NK-92 (cell line): Measurements from ENCODE around the gene ZNF202.
"Not testable (repeated sequence)": the region's sequence is repeated elsewhere in the genome, so short reads cannot be mapped to it uniquely, and the experiment has no call there.

ENCODE experiments used
- DNase-seq: peaks from one replicate; lab custom pipeline; 2025; ENCODE audit not compliant: unreplicated experiment; lab: John Stamatoyannopoulos, UW

The ZNF202 gene

DNA sequence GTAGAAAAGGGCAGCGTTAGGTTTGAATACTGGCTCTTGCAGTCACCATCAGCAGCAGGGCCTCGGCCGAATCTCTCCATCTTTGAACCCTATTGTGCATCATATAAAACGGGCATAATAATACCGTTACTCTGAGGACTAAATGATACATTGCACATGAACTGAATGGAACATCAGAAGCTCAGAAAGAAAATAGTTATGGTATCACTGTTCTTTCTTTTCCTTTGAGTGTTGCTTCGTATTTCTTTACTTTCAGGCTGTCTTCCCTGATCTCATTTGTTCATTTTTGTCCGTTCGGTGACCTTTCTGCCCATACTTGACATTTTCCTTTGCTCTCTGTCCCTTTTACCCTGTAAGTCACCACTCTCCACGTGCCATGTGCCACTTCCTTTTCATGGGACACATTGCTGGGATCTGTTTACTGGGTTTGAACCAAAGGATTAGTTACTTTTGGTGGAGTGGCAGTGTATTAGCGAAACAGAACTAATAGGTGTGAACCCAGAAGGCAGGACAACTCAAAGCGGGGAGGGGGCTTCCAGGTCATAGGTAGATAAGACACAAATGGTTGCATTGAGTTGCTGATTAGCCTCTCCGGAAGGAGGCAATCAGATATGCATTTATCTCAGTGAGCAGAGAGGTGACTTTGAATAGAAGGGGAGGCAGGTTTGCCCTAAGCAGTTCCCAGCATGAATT, 717 bp upstream of the ZNF202 start:
- DNase-seq = no peak

DNA sequence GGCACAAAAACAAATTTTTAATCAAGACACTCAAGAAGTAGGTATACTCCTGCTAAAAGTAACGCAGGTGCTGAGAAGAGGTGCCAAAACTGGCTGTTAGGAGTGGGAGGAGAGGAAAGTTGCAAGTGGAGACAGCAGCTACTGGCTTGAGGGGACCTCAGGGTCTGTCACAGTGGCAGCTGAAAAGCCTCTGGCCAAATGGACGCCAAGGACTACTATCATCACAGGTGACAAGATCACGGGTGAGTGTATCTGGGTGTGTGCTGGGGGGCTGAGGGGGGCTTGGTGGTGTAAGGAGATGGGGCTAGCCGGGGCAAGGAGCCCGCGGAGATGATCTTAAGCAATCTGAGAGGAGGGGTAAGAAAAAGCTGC, 687 bp downstream of the ZNF202 start:
- no peak for DNase-seq

- no peak for DNase-seq
Observed at GRCh38 chr11:123738374-123738773, 3.1 kb downstream of the ZNF202 start.

- no peak for DNase-seq
Observed at GRCh38 chr11:123736769-123737168, 4.7 kb downstream of the ZNF202 start.

DNA sequence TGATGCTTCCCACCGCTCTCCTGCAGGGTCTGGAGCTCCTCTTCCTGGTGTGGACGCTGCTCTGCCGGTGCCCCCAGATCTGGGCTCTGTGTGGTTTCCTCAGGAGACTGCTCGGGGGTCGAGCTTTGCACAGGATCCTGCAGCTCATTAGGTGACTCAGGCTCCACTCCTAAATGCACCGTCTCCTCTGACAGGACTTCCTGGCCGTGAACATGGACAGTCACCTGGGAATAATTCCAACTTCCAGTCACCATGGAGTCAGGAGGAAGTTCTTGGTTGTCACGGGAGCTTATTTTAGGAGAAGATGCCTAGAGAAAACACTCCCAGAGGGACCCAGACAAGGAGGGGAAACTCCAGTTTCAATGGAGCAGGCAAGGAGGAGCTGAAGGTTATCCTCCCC, 11.9 kb downstream of the ZNF202 start:
- no peak for DNase-seq

DNA sequence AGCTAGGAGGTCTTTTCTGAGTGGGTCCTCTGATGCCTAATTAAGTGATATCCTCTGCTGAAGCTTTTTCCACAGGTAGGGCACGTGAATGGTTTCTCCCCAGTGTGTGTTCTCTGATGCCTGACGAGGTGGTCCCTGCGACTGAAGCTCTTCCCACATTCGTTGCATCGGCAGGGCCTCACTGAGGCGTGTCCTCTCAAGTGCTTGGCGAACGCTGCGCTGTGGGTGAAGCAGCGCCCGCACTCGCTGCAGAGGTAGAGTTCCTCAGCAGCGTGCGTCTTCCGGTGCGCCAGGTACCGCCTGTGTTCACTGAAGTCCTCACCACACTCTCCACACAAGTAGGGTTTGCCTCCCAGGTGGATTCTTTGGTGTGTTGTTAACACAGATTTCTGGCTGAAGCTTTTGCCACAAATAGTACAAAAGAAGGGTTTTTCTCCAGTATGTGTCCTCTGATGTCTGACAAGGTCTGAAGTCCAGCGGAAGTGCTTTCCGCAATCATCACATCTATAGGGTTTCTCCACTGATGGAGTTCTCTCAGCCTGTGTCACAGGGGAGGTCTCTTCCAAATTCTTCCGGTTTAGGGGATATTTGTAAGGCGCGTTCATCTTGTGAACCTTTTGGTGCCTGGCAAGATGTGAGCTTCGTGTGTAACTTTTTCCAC, 15.3 kb downstream of the ZNF202 start:
- DNase-seq = no peak

- DNase-seq = no peak
Observed at GRCh38 chr11:123719452-123719851, 22.0 kb downstream of the ZNF202 start.

GRCh38 chr11:123718469-123718868, 23.0 kb downstream of the ZNF202 start:
- no peak for DNase-seq

DNA sequence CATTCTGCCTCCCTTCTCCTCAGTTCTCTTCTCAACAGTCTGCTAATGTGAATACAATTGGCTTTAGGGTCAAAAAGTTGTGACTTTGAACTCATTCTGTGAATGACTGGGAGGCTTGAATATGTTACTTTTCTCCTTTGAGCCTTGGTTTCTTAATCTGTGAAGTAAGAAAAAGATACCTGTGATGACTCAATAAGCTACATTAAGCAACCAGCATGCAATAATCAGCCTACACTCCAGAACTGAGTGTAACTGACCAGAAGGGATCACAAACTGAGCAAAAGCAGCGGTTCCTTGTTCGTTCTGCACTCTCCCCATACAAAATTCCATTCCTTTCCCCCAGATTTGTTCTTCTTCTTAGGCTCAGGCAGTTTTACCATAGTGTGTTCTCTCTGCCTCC, 23.4 kb downstream of the ZNF202 start:
- DNase-seq = no peak

DNA sequence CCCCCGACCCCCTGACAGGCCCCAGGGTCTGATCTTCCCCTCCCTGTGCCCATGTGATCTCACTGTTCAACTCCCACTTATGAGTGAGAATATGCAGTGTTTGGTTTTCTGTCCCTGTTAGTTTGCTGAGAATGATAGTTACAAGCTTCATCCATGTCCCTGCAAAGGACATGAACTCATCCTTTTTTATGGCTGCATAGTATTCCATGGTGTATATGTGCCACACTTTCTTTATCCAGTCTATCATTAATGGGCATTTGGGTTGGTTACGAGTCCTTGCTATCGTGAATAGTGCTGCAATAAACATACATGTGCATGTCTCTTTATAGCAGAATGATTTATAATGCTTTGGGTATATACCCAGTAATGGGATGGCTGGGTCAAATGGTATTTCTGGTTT, 28.8 kb downstream of the ZNF202 start:
- not testable (repeated sequence) for DNase-seq

GRCh38 chr11:123707606-123708205, 33.8 kb downstream of the ZNF202 start:
- no peak for DNase-seq

- DNase-seq = no peak
Observed at GRCh38 chr11:123707206-123707605, 34.3 kb downstream of the ZNF202 start.

DNA sequence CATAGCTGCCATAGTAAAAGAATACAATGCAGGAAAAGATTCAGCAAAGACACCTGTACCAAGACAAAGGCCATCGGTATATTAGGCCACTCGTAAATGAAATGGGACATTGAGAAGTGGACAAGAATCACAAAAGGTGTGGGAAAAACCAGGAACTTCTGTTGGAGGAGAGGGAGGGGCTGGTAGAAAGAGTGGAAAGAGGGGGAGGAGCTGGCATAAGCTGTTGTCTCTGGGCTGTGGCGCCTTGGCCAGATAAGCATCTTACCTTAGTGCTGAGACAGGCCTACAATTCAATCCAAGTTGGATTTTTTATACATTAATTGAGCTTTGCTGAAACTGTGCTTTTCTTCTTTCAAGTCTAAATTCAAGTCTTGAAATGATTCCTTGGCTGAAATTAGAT, 37.1 kb downstream of the ZNF202 start:
- no peak for DNase-seq

- no peak for DNase-seq
Observed at GRCh38 chr11:123702696-123703095, 38.8 kb downstream of the ZNF202 start.

DNA sequence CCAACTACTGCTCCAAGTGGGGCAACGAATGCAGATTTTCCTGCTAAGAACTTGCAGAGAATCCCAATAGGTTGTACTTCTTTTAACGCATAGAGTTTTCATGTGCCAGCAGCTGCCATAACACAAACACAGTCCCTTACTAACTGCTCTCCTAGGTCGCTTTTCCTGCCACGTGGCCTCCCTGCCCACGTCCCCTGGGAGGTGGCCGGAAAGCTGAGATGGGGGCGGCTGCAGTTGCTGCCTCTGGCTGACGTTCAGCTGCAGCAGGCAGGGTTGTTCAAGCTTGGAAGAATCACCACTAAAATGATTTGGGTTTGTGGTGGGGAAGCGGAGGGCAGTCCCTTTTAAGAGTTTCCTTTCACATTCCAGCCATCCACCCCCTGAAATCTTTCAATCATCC, 39.3 kb downstream of the ZNF202 start:
- no peak for DNase-seq

DNA sequence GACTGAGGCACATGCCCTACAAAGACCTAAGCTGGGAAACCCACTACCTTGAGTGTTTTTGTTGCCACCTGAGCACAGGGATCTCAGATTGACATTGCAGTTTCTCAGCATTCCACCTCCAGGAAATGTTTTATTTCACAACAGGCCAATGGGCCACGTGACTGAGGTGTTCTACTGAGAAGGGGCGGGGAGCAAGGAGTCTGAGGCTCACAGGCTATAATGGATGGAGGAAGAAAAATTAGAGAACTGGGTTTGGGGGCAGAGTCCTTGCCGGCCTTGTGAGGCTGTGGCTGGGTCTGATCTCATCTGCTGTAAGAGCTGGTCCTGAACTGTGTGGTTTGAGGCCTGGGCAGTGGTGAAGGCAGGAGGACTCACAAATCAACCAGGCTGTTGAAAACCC, 40.7 kb downstream of the ZNF202 start:
- DNase-seq = no peak

DNA sequence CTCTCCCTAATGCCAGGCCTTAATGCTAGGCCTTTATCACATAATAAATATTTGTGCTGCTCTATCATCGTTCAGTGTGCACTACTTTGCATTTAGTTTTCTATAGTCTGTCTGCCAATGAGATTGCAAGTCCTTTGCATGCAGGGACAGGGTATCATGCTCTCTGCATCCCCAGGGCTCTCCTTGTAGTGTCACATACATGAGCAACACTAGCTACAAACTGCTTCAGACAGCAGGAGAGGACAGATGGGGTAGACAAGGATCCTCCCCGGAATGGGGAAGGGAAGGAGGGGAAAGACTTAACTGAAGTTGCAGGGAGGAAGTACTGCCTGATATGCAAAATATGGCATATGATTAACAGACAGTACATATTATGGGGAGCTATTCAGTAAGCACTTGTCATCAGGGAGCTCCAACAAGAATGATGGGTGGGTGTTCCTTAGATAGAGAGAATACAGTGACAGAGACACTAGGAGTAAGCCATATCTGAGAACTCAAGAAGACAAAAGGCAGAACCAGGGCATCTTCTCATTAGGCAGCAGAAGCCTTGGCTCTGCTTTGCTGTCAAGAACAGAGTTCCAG, 42.8 kb downstream of the ZNF202 start:
- DNase-seq = no peak

GRCh38 chr11:123696183-123696582, 45.3 kb downstream of the ZNF202 start:
- DNase-seq = no peak

GRCh38 chr11:123695231-123695630, 46.2 kb downstream of the ZNF202 start:
- DNase-seq = no peak

DNA sequence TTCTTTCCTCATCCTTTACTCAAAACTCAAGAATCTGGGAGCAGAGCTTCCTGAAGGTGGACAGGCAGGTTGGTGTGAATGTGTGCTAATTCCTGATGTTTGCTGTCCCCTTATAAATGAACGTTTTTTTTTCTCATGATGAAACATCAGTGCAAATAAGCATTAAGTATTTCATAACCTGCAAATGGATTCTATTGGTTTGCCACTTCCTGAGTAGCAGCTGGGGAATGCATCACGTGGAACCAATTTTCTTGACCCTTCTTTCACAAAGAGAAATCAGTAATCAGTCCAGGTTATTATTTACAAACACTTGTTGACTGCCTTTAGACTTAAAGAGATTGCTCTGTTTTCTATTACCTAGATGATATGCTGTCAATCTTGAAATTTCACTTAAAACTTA, 46.9 kb downstream of the ZNF202 start:
- DNase-seq = no peak

- DNase-seq = no peak
Observed at GRCh38 chr11:123692961-123693360, 48.5 kb downstream of the ZNF202 start.

DNA sequence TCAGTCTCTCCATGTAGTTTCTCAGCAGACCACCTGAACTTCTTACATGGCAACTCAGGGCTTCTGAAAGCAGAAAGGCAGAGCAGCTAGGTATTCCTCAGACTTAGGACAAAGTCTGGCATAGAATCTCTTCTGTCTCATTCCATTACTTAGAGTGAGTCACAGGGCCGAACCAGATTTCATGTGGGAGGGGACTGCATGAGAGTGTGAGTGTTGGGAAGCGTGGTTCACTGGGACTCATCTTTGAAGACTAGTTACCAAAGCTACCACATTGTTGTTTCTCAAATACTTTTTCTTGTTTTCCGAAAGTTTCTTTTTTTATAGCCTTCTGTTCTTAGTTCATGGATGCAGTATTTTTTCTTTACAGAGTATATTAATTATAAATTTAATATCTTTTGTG, 51.0 kb downstream of the ZNF202 start:
- DNase-seq = no peak
